K562 (cell line): Measurements from ENCODE around the gene RORC. TPM values are rescaled to one million over a fixed set of nuclear protein-coding genes. Genes with fewer than 3 reads are reported as not detected.

ENCODE experiments used
- EGR1 ChIP-seq: fragments of 450-650 bp; conservative IDR thresholded peaks from 2 replicates; pipeline ENCODE4 v1.6.1; 2017; ENCODE audit warnings: mild to moderate bottlenecking
- KAT7 ChIP-seq: sonication (generic); formaldehyde crosslinking; IDR thresholded peaks from 2 replicates; pipeline ENCODE4 v1.8.0; 2022; ENCODE audit warnings: missing genetic modification reagents, mild to moderate bottlenecking, borderline replicate concordance
- NFE2 ChIP-seq: IDR thresholded peaks from 2 replicates; pipeline ENCODE4 v1.6.1; 2014; ENCODE audit warnings: antibody characterized with exemption, low read depth
- RNF2 ChIP-seq: sonication (generic); IDR thresholded peaks from 2 replicates; pipeline ENCODE4 v1.6.1; 2016
- SLC30A9 ChIP-seq: fragments of 250-450 bp; sonication (Bioruptor Pico); IDR thresholded peaks from 2 replicates; pipeline ENCODE4 v1.8.0; 2022; ENCODE audit warnings: mild to moderate bottlenecking, moderate library complexity
- ZBTB40 ChIP-seq, 2 experiments: fragments of 450-650 bp in 1 of 2; sonication (generic) in 1 of 2; formaldehyde crosslinking in 1 of 2; IDR thresholded peaks; 2 replicates each; pipeline versions ENCODE4 v1.7.1 to v1.9.0; 2016 to 2022; ENCODE audit warnings: inconsistent platforms in 1 of 2, mild to moderate bottlenecking in 1 of 2, missing genetic modification reagents in 1 of 2
- ZNF134 ChIP-seq: fragments of 250-450 bp; sonication (Bioruptor Pico); conservative IDR thresholded peaks from 2 replicates; pipeline ENCODE4 v1.4.0; 2020
- polyA plus RNA-seq, 8 experiments: library from polyadenylated mRNA; depleted of rRNA in 4 of 8; stranded (reverse) in 5 of 8; unstranded in 3 of 8; fragments of >200 nt; fragmentation: Nextera tagmentation in 2 of 8; fragmentation: Illumina TruSeq in 1 of 8; extraction: Ambion mirVana in 2 of 8; extraction: Trizol in 1 of 8; gene quantifications; 2 replicates each; pipeline versions ENCODE4 v1.2.1 to v1.2.3, GENCODE V29; 2011 to 2014; ENCODE audit warnings: inconsistent platforms in 1 of 8, missing spikeins in 1 of 8
- total RNA-seq, 7 experiments: library from RNA; depleted of rRNA in 6 of 7; stranded (reverse); fragments of >200 nt in 6 of 7; fragmentation: Illumina TruSeq in 2 of 7; extraction: Trizol in 2 of 7; gene quantifications; 2 replicates each; pipeline versions ENCODE4 v1.2.1 to v1.2.3, GENCODE V29; 2011 to 2021; ENCODE audit warnings: low replicate concordance in 1 of 7
- TF ChIP-seq, protein P1 (sequence below), 2 experiments: fragments of 450-650 bp; formaldehyde crosslinking in 1 of 2; IDR thresholded peaks; 2 replicates each; pipeline versions ENCODE4 v1.4.0 to v1.6.1; 2014 to 2020; ENCODE audit warnings: mild to moderate bottlenecking in 2 of 2, borderline replicate concordance in 1 of 2, low read depth in 1 of 2
- TF ChIP-seq, protein P2 (sequence below): sonication (generic); formaldehyde crosslinking; IDR thresholded peaks from 2 replicates; pipeline ENCODE4 v1.8.1; 2022; ENCODE audit warnings: missing genetic modification reagents

RORC gene
- total and polyA plus RNA-seq, 9 of the 15 experiments (the other 6 are each of a cell fraction or from before 2014, with no cell fraction given), result not detected

DNA sequence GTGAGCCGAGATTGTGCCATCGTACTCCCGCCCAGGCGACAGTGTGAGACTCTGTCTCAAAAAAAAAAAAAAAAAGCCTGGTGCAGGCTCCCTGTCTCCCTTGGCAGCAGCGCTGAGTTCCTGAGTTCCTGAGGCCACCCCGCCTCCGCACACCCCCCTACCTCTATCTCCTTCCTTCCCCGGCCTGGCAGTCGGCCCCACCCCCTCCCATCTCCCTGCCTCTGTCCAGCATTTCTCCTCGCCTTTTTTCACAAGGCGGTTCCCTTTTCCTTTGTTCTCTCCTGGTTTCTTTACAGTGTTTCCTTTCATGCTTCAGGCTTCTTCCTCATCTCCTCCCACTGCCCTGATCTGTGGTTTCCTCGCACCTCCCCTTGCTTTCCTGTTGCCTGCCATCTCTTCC lies 2.7 kb downstream of the RORC start (continued):
- TF ChIP-seq ZNF134 (CRISPR knock-in tag) (no peak), SLC30A9 (CRISPR knock-in tag) (no peak), RNF2 (no peak), ZBTB40 (IDR thresholded peaks at IDR 0.05) (0 out of 2 replicates have a peak, but pooled peaks have one; percentile 21), ZBTB40 (CRISPR knock-in tag; IDR thresholded peaks at IDR 0.05) (no peak), KAT7 (CRISPR knock-in tag) (no peak), NFE2 (no peak), EGR1 (peak; percentile 82)
- TF ChIP-seq, protein P1, sequence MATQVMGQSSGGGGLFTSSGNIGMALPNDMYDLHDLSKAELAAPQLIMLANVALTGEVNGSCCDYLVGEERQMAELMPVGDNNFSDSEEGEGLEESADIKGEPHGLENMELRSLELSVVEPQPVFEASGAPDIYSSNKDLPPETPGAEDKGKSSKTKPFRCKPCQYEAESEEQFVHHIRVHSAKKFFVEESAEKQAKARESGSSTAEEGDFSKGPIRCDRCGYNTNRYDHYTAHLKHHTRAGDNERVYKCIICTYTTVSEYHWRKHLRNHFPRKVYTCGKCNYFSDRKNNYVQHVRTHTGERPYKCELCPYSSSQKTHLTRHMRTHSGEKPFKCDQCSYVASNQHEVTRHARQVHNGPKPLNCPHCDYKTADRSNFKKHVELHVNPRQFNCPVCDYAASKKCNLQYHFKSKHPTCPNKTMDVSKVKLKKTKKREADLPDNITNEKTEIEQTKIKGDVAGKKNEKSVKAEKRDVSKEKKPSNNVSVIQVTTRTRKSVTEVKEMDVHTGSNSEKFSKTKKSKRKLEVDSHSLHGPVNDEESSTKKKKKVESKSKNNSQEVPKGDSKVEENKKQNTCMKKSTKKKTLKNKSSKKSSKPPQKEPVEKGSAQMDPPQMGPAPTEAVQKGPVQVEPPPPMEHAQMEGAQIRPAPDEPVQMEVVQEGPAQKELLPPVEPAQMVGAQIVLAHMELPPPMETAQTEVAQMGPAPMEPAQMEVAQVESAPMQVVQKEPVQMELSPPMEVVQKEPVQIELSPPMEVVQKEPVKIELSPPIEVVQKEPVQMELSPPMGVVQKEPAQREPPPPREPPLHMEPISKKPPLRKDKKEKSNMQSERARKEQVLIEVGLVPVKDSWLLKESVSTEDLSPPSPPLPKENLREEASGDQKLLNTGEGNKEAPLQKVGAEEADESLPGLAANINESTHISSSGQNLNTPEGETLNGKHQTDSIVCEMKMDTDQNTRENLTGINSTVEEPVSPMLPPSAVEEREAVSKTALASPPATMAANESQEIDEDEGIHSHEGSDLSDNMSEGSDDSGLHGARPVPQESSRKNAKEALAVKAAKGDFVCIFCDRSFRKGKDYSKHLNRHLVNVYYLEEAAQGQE (IDR thresholded peaks at IDR 0.05; ENCODE audit: borderline replicate concordance), result peak; percentile 96
- TF ChIP-seq, protein P1 (CRISPR knock-in tag; IDR thresholded peaks at IDR 0.05; ENCODE audit: low read depth), result 0 out of 2 replicates have a peak, but pooled peaks have one; percentile 35
- TF ChIP-seq, protein P2, sequence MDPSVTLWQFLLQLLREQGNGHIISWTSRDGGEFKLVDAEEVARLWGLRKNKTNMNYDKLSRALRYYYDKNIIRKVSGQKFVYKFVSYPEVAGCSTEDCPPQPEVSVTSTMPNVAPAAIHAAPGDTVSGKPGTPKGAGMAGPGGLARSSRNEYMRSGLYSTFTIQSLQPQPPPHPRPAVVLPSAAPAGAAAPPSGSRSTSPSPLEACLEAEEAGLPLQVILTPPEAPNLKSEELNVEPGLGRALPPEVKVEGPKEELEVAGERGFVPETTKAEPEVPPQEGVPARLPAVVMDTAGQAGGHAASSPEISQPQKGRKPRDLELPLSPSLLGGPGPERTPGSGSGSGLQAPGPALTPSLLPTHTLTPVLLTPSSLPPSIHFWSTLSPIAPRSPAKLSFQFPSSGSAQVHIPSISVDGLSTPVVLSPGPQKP (CRISPR knock-in tag), result no peak
